ENCODE data around the gene PSMB10. TPM values are rescaled to one million over a fixed set of nuclear protein-coding genes. Genes with fewer than 3 reads are reported as not detected.

PSMB10 gene
- total and polyA plus RNA-seq, 2 of the 8 experiments (the other 6 are each of a cell fraction or from before 2014, with no cell fraction given): 32.1 to 61.9 TPM

DNA sequence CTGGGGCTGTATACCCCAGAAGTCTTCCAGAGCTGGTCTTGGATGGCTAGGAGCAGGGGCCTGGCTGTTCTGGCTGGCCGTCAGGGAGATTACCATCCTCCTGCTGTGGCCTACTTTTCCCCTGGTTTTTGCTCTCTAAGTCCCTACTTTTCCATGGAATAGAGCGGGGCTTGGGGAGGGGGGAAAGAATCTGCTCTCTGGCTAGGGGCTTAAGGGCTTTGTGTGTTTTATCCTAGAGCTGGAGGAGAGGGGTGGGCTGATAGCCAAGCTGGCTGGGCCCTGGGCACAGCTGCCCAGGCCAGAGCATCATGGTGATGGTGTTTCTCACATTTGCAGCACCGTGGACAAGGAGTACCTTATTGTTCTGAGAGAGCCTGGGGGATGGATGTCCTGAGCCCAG, 48.3 kb downstream of the PSMB10 start:
- H2BK5ac ChIP-seq (ENCODE audit: low read depth, low read length): no peak overlapping the region
- H3K79me2 ChIP-seq (ENCODE audit: control insufficient read depth in 1 of 2, insufficient read depth in 2 of 2, low read length in 2 of 2): peaks cover 0 to under 1% of the 10 kb centered on the region in 2 experiments; a peak in 1 of 4 replicates
- no peak overlapping the region for H4K91ac ChIP-seq (replicated peaks; ENCODE audit: insufficient read length, low read length)
- no peak overlapping the region for H3K56ac ChIP-seq (replicated peaks; ENCODE audit: insufficient read length, low read depth, low read length)
- H2BK15ac ChIP-seq (ENCODE audit: low read length): no peak overlapping the region
- H2BK120ac ChIP-seq (replicated peaks; ENCODE audit: low read depth, low read length): no peak overlapping the region
- no peak overlapping the region for H3K27ac ChIP-seq (ENCODE audit: low read depth, low read length)
- H2AFZ ChIP-seq (ENCODE audit: low read length): no peak overlapping the region
- no peak overlapping the region for H3K4ac ChIP-seq (replicated peaks; ENCODE audit: insufficient read length, low read depth, low read length)
- H3K36me3 ChIP-seq (ENCODE audit: control insufficient read depth in 2 of 4, insufficient read depth in 4 of 4, low read length in 3 of 4): peaks cover 0 to 2% (median under 1%) of the 10 kb centered on the region in 4 experiments; a peak in 3 of 8 replicates
- DNase-seq (ENCODE audit: low read depth in 1 of 2, low spot score in 2 of 2) (no peak), FAIRE-seq (no peak)
- H3K79me1 ChIP-seq (ENCODE audit: low read depth, low read length): no peaks in the 10 kb centered on the region
- no peaks in the 10 kb centered on the region for H3K9me3 ChIP-seq (ENCODE audit: insufficient read depth in 2 of 2, low read depth in 1 of 2, low read length in 1 of 2)
- H3K9ac ChIP-seq (replicated peaks in 1 of 4; ENCODE audit: extremely low read depth in 1 of 4, low read depth in 3 of 4, low read length in 3 of 4): no peak overlapping the region
- H4K5ac ChIP-seq (ENCODE audit: insufficient read length, low read depth, low read length): no peak overlapping the region
- H2BK12ac ChIP-seq (ENCODE audit: low read depth, low read length): no peak overlapping the region
- no peak overlapping the region for H3K4me3 ChIP-seq (ENCODE audit: extremely low read depth in 1 of 4, insufficient read depth in 2 of 4, low read depth in 3 of 4, low read length in 4 of 4)
- ChIA-PET CTCF (ENCODE audit: partially characterized antibody) (interaction anchor here (1.1 to 21.8 kb wide), 5 partner anchors 46 to 225 kb away, joined by 3 to 623 read pairs (median 7); partner anchors contain the start of genes CTRL, DDX28, DUS2 and LCAT), POLR2A (ENCODE audit: partially characterized antibody) (interaction anchor here (0.6 to 1.3 kb wide), 4 partner anchors 9 to 145 kb away, joined by 3 read pairs; no protein-coding TSS in a partner anchor)
- no peak overlapping the region for H3K4me2 ChIP-seq (ENCODE audit: insufficient read depth in 1 of 2, low read depth in 2 of 2, low read length in 2 of 2)
- no peak overlapping the region for H3K18ac ChIP-seq (ENCODE audit: extremely low read depth, low read length)
- H4K8ac ChIP-seq (ENCODE audit: extremely low read depth, insufficient read depth, low read length): no peak overlapping the region
- no peak overlapping the region for H2BK20ac ChIP-seq (ENCODE audit: low read length)
- peaks cover 5 to 15% (median 11%) of the 10 kb centered on the region in 4 experiments for H3K4me1 ChIP-seq (replicated peaks in 1 of 4; ENCODE audit: control insufficient read depth in 3 of 4, insufficient read depth in 4 of 4, low read length in 3 of 4)
- 93% methylated on average over 3 of the region's 3 CpGs; no CpG with 5 or more reads in 1 of the 2 experiments for WGBS, 2 experiments (ENCODE audit: extremely low coverage in 1 of 2, insufficient coverage in 1 of 2, insufficient read length in 1 of 2, insufficient replicate concordance in 2 of 2, low coverage in 1 of 2, low lambda C conversion rate in 2 of 2, missing lambda C conversion rate in 1 of 2)
- H3K27me3 ChIP-seq (replicated peaks in 1 of 4; ENCODE audit: control insufficient read depth in 3 of 4, extremely low read depth in 1 of 4, insufficient read depth in 3 of 4, low read length in 3 of 4): no peaks in the 10 kb centered on the region
- no peak overlapping the region for H3K23ac ChIP-seq (ENCODE audit: insufficient read length)
- H4K20me1 ChIP-seq (replicated peaks in 1 of 2; ENCODE audit: control insufficient read depth in 1 of 2, insufficient read depth in 2 of 2, low read length in 2 of 2): peaks cover 4 to 9% of the 10 kb centered on the region in 2 experiments
- no peak overlapping the region for H3K14ac ChIP-seq (ENCODE audit: insufficient read length)
- H2AK5ac ChIP-seq (ENCODE audit: low read depth, low read length): no peak overlapping the region
- H3K23me2 ChIP-seq (ENCODE audit: low read depth, low read length): peaks cover 2% of the 10 kb centered on the region; the same call in 1 of the 2 replicates
- TF ChIP-seq SRF (IDR thresholded peaks at IDR 0.05; ENCODE audit: low read depth, low read length): no peak
- TF ChIP-seq TEAD4 (IDR thresholded peaks at IDR 0.05; ENCODE audit: low read depth, low read length): no peak
- no peak for TF ChIP-seq MAFK (IDR thresholded peaks at IDR 0.05; ENCODE audit: low read depth, low read length)
- TF ChIP-seq TBP (IDR thresholded peaks at IDR 0.05; ENCODE audit: low read depth, low read length): no peak
- no peak for TF ChIP-seq CHD2 (IDR thresholded peaks at IDR 0.05; ENCODE audit: low read length)
- no peak for TF ChIP-seq BCL11A (IDR thresholded peaks at IDR 0.05; ENCODE audit: low read depth in 2 of 2, low read length in 2 of 2)
- TF ChIP-seq RAD21 (IDR thresholded peaks at IDR 0.05 in 1 of 2, conservative IDR thresholded peaks at IDR 0.05 in 1 of 2; ENCODE audit: low read depth in 2 of 2, low read length in 2 of 2): no peak
- TF ChIP-seq CREB1 (IDR thresholded peaks at IDR 0.05): no peak
- no peak for TF ChIP-seq GABPA (IDR thresholded peaks at IDR 0.05; ENCODE audit: borderline replicate concordance, insufficient read depth, low read length)
- TF ChIP-seq RXRA (IDR thresholded peaks at IDR 0.05; ENCODE audit: insufficient read depth, low read depth, low read length): no peak
- no peak for TF ChIP-seq KDM1A (IDR thresholded peaks at IDR 0.05; ENCODE audit: borderline replicate concordance, low read length)
- TF ChIP-seq, protein P1, sequence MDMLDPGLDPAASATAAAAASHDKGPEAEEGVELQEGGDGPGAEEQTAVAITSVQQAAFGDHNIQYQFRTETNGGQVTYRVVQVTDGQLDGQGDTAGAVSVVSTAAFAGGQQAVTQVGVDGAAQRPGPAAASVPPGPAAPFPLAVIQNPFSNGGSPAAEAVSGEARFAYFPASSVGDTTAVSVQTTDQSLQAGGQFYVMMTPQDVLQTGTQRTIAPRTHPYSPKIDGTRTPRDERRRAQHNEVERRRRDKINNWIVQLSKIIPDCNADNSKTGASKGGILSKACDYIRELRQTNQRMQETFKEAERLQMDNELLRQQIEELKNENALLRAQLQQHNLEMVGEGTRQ (IDR thresholded peaks at IDR 0.05; ENCODE audit: low read length): no peak
- no peak for TF ChIP-seq NANOG (IDR thresholded peaks at IDR 0.05; ENCODE audit: insufficient read depth, low read depth, low read length, poor library complexity, severe bottlenecking)

All from H1 (cell line).